Prostate gland (tissue), 2 donors: ENCODE measurements around the gene LZTR1. TPM values are rescaled to one million over a fixed set of nuclear protein-coding genes. Genes with fewer than 3 reads are reported as not detected.

ENCODE experiments used
- DNase-seq: peaks from one replicate; pipeline ENCODE4 v3.0.0-alpha.2; 2019; ENCODE audit warnings: low spot score
- H3K27ac ChIP-seq, 2 donors: fragments of 200-600 bp; sonication (generic); 2 replicates each; pipeline ENCODE4 v1.5.1; 2017 to 2019
- H3K27me3 ChIP-seq: fragments of 200-600 bp; sonication (generic); replicated peaks from 2 replicates; pipeline ENCODE4 v1.5.1; 2019; ENCODE audit not compliant: insufficient read depth
- H3K36me3 ChIP-seq, 2 donors: fragments of 200-600 bp; sonication (generic); 1 replicate in 1 of 2; 2 replicates in 1 of 2; pipeline versions ENCODE4 v1.5.1 to v1.8.1; 2017 to 2019
- H3K4me1 ChIP-seq: fragments of 200-600 bp; sonication (generic); replicated peaks from 2 replicates; pipeline ENCODE4 v1.5.1; 2019
- H3K4me3 ChIP-seq, 2 donors: fragments of 200-600 bp; sonication (generic); 2 replicates each; pipeline ENCODE4 v1.5.1; 2017 to 2019
- H3K9me3 ChIP-seq: fragments of 200-600 bp; sonication (generic); 2 replicates; pipeline ENCODE4 v1.5.1; 2017
- CTCF ChIP-seq, 4 experiments: fragments of 200-600 bp in 2 of 4; fragments of 450-650 bp in 2 of 4; sonication (generic) in 2 of 4; IDR thresholded peaks; 1 replicate in 3 of 4; 2 replicates in 1 of 4; pipeline ENCODE4 v1.5.1; 2016 to 2019; ENCODE audit warnings: antibody characterized with exemption in 4 of 4, mild to moderate bottlenecking in 2 of 4, moderate library complexity in 2 of 4
- POLR2A ChIP-seq: fragments of 450-650 bp; IDR thresholded peaks from one replicate; pipeline ENCODE4 v1.6.1; 2016; ENCODE audit warnings: antibody characterized with exemption, mild to moderate bottlenecking
- POLR2AphosphoS5 ChIP-seq: sonication (generic); formaldehyde crosslinking; IDR thresholded peaks from one replicate; pipeline ENCODE4 v1.6.1; 2017; ENCODE audit warnings: antibody characterized with exemption
- WGBS: methylation state at CpG from one replicate; pipeline ENCODE4 v1.1.5; 2018; 5-methylcytosine and 5-hydroxymethylcytosine counted together
- intact Hi-C: fragments of 100-400 bp; cut with DNase I; formaldehyde crosslinking; loops from one replicate; pipeline ENCODE4 v1.14.2; 2022
- total RNA-seq, 2 donors: library from RNA; depleted of rRNA; stranded (reverse); fragments of >200 nt; gene quantifications; one replicate each; pipeline ENCODE4 v1.1.0, GENCODE V29; 2016

The LZTR1 gene
- total RNA-seq, 2 donors from 2014 or later: 41.5 to 48.9 TPM

DNA sequence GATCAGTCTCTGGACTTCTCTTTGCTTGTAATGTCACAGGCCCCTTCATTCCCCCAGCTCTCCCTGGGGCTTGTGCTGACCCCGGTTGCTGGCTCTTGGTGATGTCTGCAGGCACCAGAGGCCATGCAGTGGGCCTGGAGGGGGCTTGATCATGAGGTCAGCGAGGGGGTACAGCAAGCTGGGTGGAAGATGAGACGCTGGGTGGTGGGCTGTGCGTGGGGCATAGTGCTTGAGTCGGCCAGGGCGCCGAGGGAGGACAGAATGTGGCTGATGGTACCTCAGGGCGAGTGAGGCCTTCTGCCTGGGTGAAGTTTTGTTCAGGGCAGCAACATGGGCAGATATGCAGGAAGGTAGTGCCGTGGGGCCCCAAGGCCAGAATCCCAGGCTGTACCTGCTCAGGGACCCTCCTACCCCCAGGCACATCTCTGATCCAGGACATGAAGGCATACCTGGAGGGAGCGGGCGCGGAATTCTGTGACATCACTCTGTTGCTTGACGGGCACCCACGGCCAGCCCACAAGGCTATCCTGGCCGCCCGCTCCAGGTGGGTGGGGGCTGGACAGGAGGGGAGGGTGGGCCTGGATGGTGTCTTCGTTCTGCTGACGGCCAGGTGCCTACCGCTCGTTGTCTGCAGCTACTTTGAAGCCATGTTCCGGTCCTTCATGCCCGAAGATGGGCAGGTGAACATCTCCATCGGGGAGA, 13.4 kb downstream of the LZTR1 start:
- Histone ChIP-seq H3K9me3 (no peaks in the 10 kb centered on the region), H3K4me3 (no peak overlapping the region), H3K4me1 (peaks cover 8% of the 10 kb centered on the region), H3K27me3 (no peaks in the 10 kb centered on the region), H3K36me3 (peaks cover 11% of the 10 kb centered on the region in 2 donors), H3K27ac (no peak overlapping the region)
- TF ChIP-seq POLR2A: no peak
- TF ChIP-seq POLR2AphosphoS5: no peak
- TF ChIP-seq CTCF (IDR thresholded peaks at IDR 0.05): no peak
- WGBS: 88% methylated on average over 23 of the region's 23 CpGs
- intact Hi-C loops: no loop called here
- no peak for DNase-seq

GRCh38 chr22:20996031-20996410, 13.9 kb downstream of the LZTR1 start:
- Histone ChIP-seq H3K36me3 (peaks cover 11% of the 10 kb centered on the region in 2 donors), H3K27ac (no peak overlapping the region), H3K4me1 (peaks cover 14% of the 10 kb centered on the region), H3K4me3 (no peak overlapping the region), H3K27me3 (no peaks in the 10 kb centered on the region), H3K9me3 (no peaks in the 10 kb centered on the region)
- TF ChIP-seq POLR2A (no peak), POLR2AphosphoS5 (no peak), CTCF (IDR thresholded peaks at IDR 0.05) (no peak)
- 97% methylated on average over 10 of the region's 10 CpGs for WGBS
- DNase-seq: no peak
- intact Hi-C loops: no loop called here

GRCh38 chr22:20996598-20997535, 14.8 kb downstream of the LZTR1 start:
- Histone ChIP-seq H3K36me3 (peaks cover 10 to 11% of the 10 kb centered on the region in 2 donors), H3K27ac (no peak overlapping the region), H3K4me1 (peaks cover 16% of the 10 kb centered on the region), H3K9me3 (no peaks in the 10 kb centered on the region), H3K4me3 (no peak overlapping the region), H3K27me3 (no peaks in the 10 kb centered on the region)
- 90% methylated on average over 27 of the region's 27 CpGs for WGBS
- TF ChIP-seq CTCF (IDR thresholded peaks at IDR 0.05) (no peak), POLR2AphosphoS5 (no peak), POLR2A (no peak)
- no peak for DNase-seq
- intact Hi-C loops: no loop called here

DNA sequence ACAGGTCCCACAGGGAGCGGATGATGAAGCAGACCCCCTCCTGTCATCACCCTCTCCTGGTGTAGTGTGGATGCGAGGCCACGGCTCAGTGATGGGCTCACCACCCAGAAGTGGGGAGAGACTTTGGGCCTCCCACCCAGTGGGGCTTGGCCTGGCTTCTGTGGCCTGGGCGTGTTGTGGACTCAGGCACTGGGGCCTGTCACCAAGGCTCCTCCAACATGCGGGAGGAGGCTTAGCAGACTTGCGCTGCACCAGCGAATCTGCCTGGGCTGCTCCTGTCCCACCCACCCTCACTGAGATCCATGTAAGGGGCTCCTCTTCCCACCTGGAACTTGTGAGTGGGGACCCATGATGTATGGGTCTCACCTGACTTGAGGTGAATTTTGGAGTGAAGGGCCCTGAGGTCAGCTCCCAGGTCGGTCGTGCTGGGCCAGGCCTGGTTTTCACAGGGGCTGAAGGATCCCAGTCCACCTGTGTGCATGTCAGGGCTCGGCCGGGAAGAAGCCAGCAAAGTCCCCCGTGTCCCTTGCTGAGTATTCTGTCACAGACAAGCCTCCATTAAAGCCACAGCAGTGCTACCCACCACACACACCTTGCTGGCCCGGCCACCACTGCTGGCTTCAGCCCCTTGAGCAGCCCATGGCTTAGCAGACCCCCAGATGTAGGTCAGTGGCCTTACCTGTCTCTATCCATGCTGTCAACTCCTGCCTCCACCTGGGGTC, 15.6 kb downstream of the LZTR1 start:
- Histone ChIP-seq H3K36me3 (peaks cover 2 to 11% of the 10 kb centered on the region in 2 donors), H3K9me3 (no peaks in the 10 kb centered on the region), H3K4me3 (no peak overlapping the region), H3K27me3 (no peaks in the 10 kb centered on the region), H3K27ac (no peak overlapping the region), H3K4me1 (peaks cover 16% of the 10 kb centered on the region)
- intact Hi-C loops: no loop called here
- 73% methylated on average over 9 of the region's 13 CpGs for WGBS
- no peak for DNase-seq
- TF ChIP-seq POLR2AphosphoS5 (no peak), CTCF (IDR thresholded peaks at IDR 0.05) (no peak), POLR2A (no peak)
